GM18507 (cell line): Measurements from ENCODE around the gene RUNX2.

Experiments
- DNase-seq: peaks from one replicate; pipeline ENCODE4 v3.0.0; 2011; ENCODE audit warnings: low read depth; ENCODE audit not compliant: insufficient read length; ENCODE audit errors: extremely low spot score
- FAIRE-seq: peaks from 2 replicates; lab custom pipeline; 2011; peaks lifted over from hg19 to GRCh38; lab: Jason Lieb, UNC

RUNX2 gene

DNA sequence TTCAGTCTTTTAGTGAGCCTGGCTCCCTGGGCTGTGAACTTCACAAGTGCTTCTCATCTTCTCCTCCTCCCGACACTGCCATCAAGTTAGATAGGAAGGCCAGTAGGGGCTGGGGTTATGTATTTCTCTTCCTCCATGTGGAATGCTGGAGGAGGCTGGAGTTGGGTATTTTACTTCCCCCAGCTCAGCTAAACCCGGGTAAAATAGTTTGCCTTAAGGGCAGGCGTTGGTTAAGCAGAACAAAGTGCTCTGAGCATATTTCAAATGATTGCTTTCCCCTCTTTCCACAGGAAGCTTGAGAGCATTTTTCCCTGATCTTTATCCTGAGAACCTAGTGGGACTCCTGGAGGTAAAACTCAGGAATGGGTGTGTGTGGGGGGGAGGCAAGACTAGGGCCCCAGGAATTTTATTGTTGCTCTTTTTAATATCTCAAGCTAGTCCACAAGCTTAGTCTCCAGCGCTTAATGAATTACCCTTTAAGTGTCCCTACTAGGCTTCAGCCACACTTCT, 66.5 kb downstream of the RUNX2 start:
- no peak for DNase-seq
- no peak for FAIRE-seq

DNA sequence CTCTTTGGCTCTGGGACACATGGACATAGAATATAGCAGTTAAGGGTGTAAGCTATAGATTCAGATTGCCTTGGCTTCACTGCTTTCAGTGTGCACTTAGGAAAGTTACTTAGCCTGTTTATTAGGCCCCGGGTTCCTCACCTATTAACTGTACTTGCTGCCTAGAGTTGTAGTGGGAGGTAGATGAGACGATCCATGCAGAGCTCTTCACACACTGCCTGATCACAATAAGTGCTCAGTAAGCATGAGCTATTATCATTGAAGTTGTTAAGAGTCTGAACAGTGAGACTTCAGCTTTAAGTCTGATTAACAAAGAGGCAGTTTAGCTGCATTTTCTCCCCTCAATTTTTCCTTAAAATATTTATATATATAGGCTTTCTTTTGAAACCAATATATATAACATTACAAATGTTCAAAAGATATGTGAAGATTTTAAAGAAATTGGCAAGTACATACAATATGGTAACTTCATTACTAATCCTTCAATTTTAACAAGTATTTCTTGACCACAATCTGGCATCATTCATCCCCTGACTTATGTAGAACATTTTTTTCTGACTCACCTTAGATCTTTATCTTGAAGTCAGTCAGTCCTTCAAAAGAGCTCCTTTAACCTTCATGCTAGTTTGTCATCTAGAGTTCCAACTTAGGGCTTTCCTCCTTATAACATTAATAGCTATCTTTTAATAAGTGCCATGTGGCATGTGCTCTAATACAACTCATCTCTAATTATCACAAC, 70.1 kb downstream of the RUNX2 start:
- FAIRE-seq (no peak), DNase-seq (no peak)

DNA sequence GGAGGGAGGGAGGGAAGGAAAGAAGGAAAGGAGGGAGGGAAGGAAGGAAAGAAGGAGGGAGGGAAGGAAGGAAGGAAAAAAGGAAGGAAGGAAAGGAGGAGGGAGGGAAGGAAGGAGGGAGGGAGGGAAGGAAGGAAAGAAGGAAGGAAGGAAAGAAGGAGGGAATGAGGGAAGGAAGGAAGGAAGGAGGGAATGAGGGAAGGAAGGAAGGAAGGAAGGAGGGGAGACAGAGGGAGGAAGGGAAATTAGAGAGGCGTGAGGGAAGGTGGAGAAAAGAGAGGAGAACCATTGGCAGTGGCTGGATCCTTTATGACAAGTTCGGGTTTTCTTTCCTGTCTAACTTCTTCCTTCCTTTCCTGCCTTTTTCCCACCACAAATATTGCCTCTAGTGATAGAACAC, 71.9 kb downstream of the RUNX2 start:
- DNase-seq (no peak), FAIRE-seq (no peak)

GRCh38 chr6:45411959-45412358, 83.8 kb downstream of the RUNX2 start:
- FAIRE-seq (no peak), DNase-seq (no peak)

DNA sequence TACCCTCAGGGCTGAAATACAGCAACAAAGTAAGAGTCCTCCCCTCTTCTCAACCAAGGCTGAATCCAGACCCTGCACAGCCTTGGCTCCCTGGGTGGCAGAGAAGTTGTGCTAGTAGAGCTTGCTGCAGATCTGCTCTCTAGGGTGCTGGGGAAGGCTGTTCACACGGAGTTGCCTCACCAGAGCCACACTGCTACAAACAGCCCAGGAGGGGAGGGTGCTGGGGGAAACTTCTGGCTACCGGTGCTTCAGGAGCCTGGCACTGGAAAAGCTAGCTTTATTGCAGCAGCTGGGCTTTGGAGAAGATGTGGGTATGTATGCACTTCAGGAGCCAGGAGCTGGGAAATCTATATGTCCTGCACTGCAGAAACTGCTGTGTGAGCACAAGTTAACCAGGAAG, 87.2 kb downstream of the RUNX2 start:
- FAIRE-seq, result no peak
- DNase-seq, result no peak

DNA sequence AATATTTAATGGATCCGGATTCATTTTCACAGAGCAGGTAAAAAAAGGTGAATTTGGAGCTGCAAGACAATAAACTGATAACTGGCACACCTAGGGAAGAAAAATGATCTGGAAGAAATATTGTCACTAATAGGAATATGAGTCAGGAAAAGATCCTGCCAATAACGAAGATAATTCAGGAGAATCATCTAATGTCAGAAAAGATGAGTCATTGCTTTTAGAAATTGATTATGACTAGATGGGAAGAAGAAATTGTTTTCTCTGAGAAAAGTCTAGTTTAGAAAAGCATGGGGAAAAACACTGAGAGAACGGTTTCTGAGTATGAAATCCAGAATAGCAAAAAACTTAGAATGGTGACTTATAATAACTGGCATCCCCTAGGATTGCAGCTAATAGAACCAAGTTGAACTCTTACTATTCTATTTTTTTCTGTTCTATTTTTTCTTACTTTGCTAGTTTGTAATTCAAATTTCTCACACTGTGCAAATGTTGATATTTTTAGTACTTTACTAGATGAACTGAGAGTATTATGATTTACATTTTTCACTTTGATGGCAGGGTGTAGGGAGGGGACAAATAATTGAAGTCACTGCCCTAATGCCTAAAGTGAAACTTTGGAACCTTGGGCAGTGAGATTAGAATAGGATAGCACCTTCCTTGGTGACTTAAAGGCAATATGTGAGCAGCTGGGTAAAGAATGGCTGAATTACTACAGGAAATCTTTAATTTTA, 87.8 kb downstream of the RUNX2 start:
- DNase-seq (no peak), FAIRE-seq (no peak)

GRCh38 chr6:45416700-45417099, 88.6 kb downstream of the RUNX2 start:
- DNase-seq (no peak), FAIRE-seq (no peak)

DNA sequence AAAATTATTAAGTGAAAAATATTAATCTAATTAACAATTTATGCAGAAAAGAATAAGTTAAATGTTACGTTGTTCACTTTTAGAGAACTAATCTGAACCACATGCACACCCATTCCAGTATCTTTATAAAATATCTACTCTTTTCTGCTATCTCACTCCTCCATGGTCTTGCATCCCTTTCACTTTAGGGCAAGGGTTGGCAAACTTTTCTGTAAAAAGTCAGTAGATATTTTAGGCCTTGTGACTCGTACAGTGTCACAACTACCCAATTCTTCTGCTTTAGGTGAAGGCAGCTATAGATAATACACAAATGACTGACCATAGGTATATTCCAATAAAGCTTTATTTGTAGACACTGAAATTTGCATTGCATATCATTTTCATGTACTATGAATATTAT, 89.3 kb downstream of the RUNX2 start:
- no peak for FAIRE-seq
- DNase-seq, result no peak

DNA sequence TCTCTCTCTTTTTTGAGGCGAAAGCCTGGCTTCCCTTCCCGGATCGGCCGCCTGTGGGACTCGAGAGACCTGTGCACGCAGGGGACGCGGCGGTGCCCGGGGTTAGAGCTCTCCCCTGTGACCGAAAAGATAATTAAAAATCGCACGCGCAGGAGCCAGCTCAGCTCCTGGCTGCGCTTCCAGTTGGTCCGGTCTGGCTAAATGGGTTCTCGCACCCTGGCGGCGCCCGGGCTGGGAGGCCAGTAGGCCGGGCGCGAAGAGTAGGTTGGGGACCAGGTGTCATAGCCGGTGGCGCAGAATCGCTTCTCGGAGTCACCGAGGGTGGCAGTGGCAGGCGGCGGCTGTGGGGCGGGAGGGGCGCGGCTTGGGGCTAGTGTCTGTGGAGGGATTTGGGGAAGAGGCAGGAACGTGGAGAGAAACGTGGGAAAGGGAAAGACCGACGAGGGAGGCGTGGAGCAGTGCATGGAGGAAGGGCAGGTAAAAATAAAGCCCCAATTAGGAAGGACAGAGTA, 91.5 kb downstream of the RUNX2 start:
- DNase-seq (no peak), FAIRE-seq (no peak)

DNA sequence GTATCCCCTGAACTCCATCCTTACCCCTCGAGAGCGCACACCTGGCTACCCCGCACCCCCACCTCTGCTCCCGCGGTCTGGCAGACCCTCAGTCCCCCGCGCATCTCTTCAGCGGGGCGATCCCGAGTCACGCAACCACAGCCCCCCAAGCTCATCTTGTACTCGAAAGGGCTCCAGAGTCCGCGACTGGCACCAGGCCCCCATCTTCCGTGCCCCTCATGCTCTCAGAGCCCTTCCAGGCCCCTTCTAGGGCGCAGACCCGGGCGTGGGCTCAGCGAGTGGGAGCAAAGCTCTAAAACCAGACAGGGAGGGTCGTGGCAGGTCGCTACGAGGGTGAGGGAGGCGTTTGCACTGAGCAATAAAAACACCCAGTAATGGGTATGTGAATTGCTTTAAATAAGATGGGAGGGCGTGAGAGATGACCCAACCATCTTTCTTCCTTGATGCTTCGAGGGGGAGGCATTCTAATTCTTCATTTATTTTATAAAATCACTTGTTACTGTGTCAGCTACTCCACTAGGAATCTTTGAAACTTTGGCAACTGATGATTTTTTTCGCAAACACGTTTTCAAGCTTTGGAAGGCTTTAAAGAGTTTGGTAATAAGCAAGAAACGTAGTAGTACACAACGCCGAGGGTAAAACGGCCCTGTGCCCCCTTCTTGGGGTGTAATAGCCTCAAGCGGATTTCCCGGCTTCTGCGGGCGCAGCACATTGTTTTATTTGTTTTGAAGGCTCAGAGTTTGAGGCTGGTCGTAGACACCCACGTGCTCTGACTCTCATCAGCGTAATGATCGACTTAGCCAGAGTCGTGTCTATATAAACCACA, 92.2 kb downstream of the RUNX2 start:
- DNase-seq (no peak), FAIRE-seq (no peak)

GRCh38 chr6:45420909-45421708, 93.0 kb downstream of the RUNX2 start:
- DNase-seq (no peak), FAIRE-seq (no peak)

DNA sequence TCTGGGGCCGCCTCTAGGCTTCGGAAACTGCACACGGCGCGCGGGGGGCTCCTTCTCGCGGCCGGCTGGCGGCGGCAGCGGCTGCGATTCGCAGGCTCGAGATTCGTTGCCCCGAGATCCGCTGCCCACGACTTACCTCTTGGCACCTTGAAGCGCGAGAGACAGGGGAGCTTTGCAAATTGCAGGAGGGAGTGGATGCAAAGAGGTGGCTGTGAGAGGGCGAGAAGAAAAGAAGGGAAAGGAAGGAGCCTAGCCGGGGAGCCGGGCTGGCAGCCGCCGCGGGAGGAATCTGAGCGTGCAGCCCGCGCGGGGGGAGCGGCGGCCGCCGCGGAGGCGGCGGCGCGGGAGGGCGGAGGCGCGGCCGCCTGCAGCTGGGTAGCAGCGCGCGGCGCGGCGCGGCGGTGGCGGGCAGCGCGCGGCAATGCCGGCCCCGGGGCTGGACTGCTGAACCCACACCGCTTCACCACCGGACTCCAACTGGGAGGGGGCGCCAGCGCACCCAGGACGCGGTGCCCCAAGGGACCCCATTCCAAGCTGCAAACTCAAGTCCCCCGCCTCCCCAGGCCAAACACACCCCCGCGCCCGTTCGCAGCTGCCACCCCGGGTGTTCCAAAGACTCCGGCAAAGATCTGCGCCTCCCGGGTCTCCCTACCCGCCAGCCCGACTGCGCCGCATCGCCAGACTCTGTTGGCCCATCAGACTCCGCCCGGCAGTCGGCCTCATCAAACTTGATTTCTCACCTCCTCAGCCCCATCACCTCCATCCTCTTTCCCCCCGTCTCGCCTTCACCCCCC, 93.8 kb downstream of the RUNX2 start:
- FAIRE-seq (no peak), DNase-seq (no peak)

DNA sequence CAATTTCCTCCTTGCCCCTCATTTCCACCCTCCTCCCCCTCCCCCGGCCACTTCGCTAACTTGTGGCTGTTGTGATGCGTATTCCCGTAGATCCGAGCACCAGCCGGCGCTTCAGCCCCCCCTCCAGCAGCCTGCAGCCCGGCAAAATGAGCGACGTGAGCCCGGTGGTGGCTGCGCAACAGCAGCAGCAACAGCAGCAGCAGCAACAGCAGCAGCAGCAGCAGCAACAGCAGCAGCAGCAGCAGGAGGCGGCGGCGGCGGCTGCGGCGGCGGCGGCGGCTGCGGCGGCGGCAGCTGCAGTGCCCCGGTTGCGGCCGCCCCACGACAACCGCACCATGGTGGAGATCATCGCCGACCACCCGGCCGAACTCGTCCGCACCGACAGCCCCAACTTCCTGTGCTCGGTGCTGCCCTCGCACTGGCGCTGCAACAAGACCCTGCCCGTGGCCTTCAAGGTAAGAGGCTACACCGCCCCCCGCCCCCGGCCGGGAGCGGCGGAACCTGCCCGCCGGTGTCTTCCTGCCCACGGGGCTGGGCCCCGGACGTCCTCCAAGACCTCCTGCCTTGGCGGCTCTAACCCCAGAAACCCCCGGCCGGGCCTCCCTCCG, 94.5 kb downstream of the RUNX2 start:
- DNase-seq, result no peak
- no peak for FAIRE-seq

GRCh38 chr6:45423111-45423823, 95.1 kb downstream of the RUNX2 start:
- no peak for DNase-seq
- no peak for FAIRE-seq

- no peak for DNase-seq
- no peak for FAIRE-seq
Measured at GRCh38 chr6:45423824-45424450, 95.8 kb downstream of the RUNX2 start.

DNA sequence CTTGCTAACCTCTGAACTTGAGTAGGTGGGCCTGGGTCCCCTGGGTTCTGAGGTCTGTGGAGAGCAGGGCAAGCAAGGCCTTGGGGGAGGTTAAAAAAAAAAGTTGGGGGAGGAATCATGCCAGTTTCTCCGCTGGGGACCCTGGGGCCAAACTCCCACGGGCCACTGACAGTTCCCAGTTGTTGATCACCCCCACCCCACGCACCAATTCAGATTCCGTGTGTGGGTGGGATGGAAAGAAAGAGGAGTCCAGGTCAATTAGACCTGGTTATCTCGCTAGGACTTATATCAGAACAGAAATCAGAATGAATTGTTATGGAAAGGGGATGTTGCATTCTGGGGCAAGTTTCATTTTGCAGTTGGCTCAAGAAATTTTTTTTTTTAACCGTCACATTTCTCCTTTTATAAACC, 96.3 kb downstream of the RUNX2 start:
- no peak for DNase-seq
- FAIRE-seq, result no peak

DNA sequence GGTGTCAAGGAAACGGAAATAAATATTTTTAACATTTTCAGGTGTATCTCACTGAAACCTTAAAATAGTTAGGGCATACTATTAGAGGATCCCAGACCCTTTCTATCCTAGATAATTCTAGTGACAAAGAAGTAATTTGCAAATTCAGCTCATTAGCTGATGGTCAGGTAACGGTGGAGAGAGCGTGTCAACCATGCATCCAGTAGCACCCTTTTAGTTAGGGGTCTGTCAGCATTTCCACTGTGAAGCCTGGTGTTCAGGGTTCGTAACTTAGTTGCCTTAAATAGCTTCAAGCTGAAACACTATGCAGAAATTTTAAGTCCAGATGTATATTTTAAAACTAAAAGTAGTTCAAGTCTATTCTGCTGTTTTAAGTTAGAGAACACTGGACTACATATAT, 98.1 kb downstream of the RUNX2 start:
- no peak for DNase-seq

More for the DNA sequence above, 98.1 kb downstream of the RUNX2 start:
- FAIRE-seq, result no peak
